OCI-LY1 (cell line): Measurements from ENCODE around the gene IFNLR1.

ENCODE experiments used
- H2AFZ ChIP-seq: fragments of 200-600 bp; sonication (generic), shearing (Covaris generic); 2 replicates; pipeline ENCODE4 v1.6.0; 2014; ENCODE audit warnings: antibody characterized with exemption, mild to moderate bottlenecking, low read length
- H3F3A ChIP-seq: fragments of 200-600 bp; sonication (generic), shearing (Covaris generic); 2 replicates; pipeline ENCODE4 v1.6.0; 2014; ENCODE audit warnings: mild to moderate bottlenecking, antibody characterized with exemption, low read length, moderate library complexity; ENCODE audit not compliant: insufficient read depth
- H3K27ac ChIP-seq: fragments of 200-600 bp; sonication (generic); 2 replicates; pipeline ENCODE4 v1.5.1; 2014; ENCODE audit warnings: low read length, mixed run types, mild to moderate bottlenecking, low read depth; ENCODE audit not compliant: poor library complexity, severe bottlenecking
- H3K27me3 ChIP-seq: fragments of 200-600 bp; sonication (generic); 2 replicates; pipeline ENCODE4 v1.6.0; 2014; ENCODE audit warnings: antibody characterized with exemption, mild to moderate bottlenecking, low read length, moderate library complexity; ENCODE audit not compliant: insufficient read depth
- H3K36me3 ChIP-seq: fragments of 200-600 bp; sonication (generic); 2 replicates; pipeline ENCODE4 v1.6.1; 2014; ENCODE audit warnings: mild to moderate bottlenecking, antibody characterized with exemption, low read length, moderate library complexity, mixed read lengths; ENCODE audit not compliant: insufficient read depth
- H3K4me1 ChIP-seq: fragments of 200-600 bp; sonication (generic); 2 replicates; pipeline ENCODE4 v1.5.1; 2014; ENCODE audit warnings: mild to moderate bottlenecking, low read length, moderate library complexity; ENCODE audit not compliant: insufficient read depth, severe bottlenecking
- H3K4me2 ChIP-seq: fragments of 200-600 bp; sonication (generic), shearing (Covaris generic); 2 replicates; pipeline ENCODE4 v1.6.1; 2014; ENCODE audit warnings: low read length
- H3K4me3 ChIP-seq: fragments of 200-600 bp; sonication (generic); 2 replicates; pipeline ENCODE4 v1.5.1; 2014; ENCODE audit warnings: low read length, low read depth, mild to moderate bottlenecking, mixed read lengths; ENCODE audit not compliant: poor library complexity, severe bottlenecking
- H3K79me2 ChIP-seq: fragments of 200-600 bp; shearing (Covaris generic); 2 replicates; pipeline ENCODE4 v1.6.1; 2016; ENCODE audit warnings: mixed run types, low read length, mixed read lengths; ENCODE audit not compliant: insufficient read depth
- H3K9ac ChIP-seq: fragments of 200-600 bp; sonication (generic), shearing (Covaris generic); 2 replicates; pipeline ENCODE4 v1.6.1; 2014; ENCODE audit warnings: mild to moderate bottlenecking, low read length, mixed read lengths
- H3K9me2 ChIP-seq: fragments of 200-600 bp; sonication (generic), shearing (Covaris generic); 2 replicates; pipeline ENCODE4 v1.6.1; 2014; ENCODE audit warnings: low read depth, mild to moderate bottlenecking, low read length, mixed read lengths
- H3K9me3 ChIP-seq: fragments of 200-600 bp; shearing (Covaris generic); 2 replicates; pipeline ENCODE4 v1.6.1; 2014; ENCODE audit warnings: low read length, mixed read lengths
- H4K20me1 ChIP-seq: fragments of 200-600 bp; sonication (generic), shearing (Covaris generic); 2 replicates; pipeline ENCODE4 v1.6.0; 2016; ENCODE audit warnings: mild to moderate bottlenecking, low read length; ENCODE audit not compliant: insufficient read depth
- EZH2 ChIP-seq: fragments of 200-600 bp; sonication (generic), shearing (Covaris generic); IDR thresholded peaks from 2 replicates; pipeline ENCODE4 v1.8.0; 2017; ENCODE audit warnings: borderline replicate concordance, mixed run types, mild to moderate bottlenecking, antibody characterized with exemption, low read length, moderate library complexity, mixed read lengths
- TF ChIP-seq, protein P1 (sequence below): fragments of 200-600 bp; sonication (generic), shearing (Covaris generic); IDR thresholded peaks from 2 replicates; pipeline ENCODE4 v1.5.1; 2017; ENCODE audit warnings: mild to moderate bottlenecking, antibody characterized with exemption, low read length, moderate library complexity, mixed read lengths

IFNLR1 gene

DNA sequence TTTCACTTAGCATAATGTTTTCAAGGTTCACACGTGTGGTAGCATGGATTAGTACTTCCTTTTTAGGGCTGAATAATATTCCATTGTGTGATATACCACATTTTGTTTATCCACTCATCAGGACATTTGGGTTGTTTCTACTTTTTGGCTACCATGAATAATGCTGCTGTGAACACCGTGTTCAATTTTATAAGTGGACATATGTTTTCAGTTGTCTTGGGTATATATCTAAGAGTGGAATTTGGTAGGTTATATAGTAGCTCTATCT is 47.9 kb downstream of the IFNLR1 start:
- no peaks in the 10 kb centered on the region for H3F3A ChIP-seq
- no peaks in the 10 kb centered on the region; the same call in 1 of the 2 replicates for H3K9me3 ChIP-seq
- no peak overlapping the region for H3K9ac ChIP-seq
- no peak for TF ChIP-seq EZH2
- TF ChIP-seq, protein P1, sequence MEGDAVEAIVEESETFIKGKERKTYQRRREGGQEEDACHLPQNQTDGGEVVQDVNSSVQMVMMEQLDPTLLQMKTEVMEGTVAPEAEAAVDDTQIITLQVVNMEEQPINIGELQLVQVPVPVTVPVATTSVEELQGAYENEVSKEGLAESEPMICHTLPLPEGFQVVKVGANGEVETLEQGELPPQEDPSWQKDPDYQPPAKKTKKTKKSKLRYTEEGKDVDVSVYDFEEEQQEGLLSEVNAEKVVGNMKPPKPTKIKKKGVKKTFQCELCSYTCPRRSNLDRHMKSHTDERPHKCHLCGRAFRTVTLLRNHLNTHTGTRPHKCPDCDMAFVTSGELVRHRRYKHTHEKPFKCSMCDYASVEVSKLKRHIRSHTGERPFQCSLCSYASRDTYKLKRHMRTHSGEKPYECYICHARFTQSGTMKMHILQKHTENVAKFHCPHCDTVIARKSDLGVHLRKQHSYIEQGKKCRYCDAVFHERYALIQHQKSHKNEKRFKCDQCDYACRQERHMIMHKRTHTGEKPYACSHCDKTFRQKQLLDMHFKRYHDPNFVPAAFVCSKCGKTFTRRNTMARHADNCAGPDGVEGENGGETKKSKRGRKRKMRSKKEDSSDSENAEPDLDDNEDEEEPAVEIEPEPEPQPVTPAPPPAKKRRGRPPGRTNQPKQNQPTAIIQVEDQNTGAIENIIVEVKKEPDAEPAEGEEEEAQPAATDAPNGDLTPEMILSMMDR: no peak
- no peaks in the 10 kb centered on the region for H3K36me3 ChIP-seq
- H3K4me3 ChIP-seq: no peak overlapping the region
- H4K20me1 ChIP-seq: no peaks in the 10 kb centered on the region
- no peaks in the 10 kb centered on the region for H3K9me2 ChIP-seq
- H3K27ac ChIP-seq: no peak overlapping the region
- H3K4me1 ChIP-seq: peaks cover 6% of the 10 kb centered on the region
- no peak overlapping the region for H2AFZ ChIP-seq
- H3K79me2 ChIP-seq: no peaks in the 10 kb centered on the region
- H3K4me2 ChIP-seq: no peak overlapping the region
- H3K27me3 ChIP-seq: peaks cover 4% of the 10 kb centered on the region

DNA sequence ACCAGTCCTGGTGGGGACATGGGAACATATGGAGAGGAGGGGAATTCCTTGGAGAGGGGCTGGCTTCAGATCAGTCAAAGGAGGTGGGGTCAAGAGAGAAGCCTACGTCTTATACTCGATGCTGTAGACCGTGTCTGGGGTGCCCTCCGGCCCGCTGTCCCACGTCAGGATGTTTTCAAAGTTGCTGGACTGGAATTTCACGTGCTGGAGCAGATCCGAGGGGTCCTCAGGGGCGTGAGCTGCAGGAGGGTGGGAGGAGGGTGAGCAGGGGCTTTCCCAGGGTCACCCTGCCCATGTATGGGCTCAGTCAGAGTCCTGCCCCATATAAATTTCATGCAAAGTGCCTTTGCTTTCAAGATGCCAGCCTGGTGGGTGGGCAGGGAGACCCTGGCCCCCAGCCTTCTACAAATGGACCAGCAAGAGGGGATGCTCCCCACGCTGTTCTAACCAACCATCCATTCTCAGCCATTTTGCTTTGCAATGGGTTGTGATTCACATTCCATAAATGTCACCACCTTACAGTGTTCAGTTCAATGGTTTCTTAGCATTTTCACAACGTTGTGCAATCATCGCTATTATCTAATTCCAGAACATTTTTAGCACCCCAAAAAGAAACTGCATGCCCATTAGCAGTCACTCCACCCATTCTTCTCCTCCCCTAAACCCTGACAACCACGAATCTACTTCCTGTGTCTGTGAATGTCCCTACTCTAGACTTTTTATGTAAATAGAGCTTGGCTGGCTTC is 48.4 kb downstream of the IFNLR1 start:
- H3K9ac ChIP-seq: no peak overlapping the region
- no peak overlapping the region for H2AFZ ChIP-seq
- no peaks in the 10 kb centered on the region for H3F3A ChIP-seq
- H3K4me3 ChIP-seq: no peak overlapping the region
- no peak overlapping the region for H3K27ac ChIP-seq
- H3K4me1 ChIP-seq: peaks cover 6% of the 10 kb centered on the region
- peaks cover 4% of the 10 kb centered on the region for H3K27me3 ChIP-seq
- no peaks in the 10 kb centered on the region for H3K9me2 ChIP-seq
- H3K4me2 ChIP-seq: no peak overlapping the region
- H3K36me3 ChIP-seq: no peaks in the 10 kb centered on the region
- no peaks in the 10 kb centered on the region for H3K79me2 ChIP-seq
- H4K20me1 ChIP-seq: no peaks in the 10 kb centered on the region
- TF ChIP-seq, protein P1: no peak
- TF ChIP-seq EZH2: no peak
- H3K9me3 ChIP-seq: no peaks in the 10 kb centered on the region; the same call in 1 of the 2 replicates

DNA sequence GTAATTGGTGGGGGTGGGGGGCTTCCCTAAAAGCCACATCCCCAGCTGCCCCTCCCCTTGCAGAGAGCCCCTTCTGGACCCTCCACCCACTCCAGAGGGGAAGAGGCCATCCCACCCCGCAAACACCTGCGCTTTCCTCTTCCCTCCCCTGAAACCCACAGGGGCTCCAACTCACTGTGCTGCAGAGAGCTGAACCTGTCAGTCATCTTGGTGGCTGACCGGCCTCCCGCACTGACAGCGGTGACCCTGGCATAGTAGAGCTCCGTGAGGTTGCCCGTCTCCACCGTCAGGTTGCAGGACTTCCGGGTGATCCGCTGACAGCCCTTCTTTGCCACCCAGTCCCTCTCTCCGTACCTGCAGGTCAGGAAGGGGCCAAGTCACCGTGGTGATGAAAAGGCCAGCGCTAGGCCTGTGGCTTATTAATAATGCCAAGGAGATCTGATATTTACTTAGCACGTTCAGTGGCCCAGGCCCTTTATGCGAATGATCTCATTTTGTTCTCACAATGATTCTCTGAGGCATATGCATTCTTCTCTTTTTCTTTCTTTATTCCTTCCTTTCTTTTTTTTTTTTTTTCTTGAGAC is 50.0 kb downstream of the IFNLR1 start:
- H4K20me1 ChIP-seq: no peaks in the 10 kb centered on the region
- H3K9me2 ChIP-seq: no peaks in the 10 kb centered on the region
- TF ChIP-seq, protein P1: no peak
- no peak for TF ChIP-seq EZH2
- no peak overlapping the region for H3K9ac ChIP-seq
- no peaks in the 10 kb centered on the region for H3F3A ChIP-seq
- H3K4me3 ChIP-seq: no peak overlapping the region
- no peak overlapping the region for H3K27ac ChIP-seq
- no peaks in the 10 kb centered on the region for H3K4me1 ChIP-seq
- H2AFZ ChIP-seq: no peak overlapping the region
- no peaks in the 10 kb centered on the region for H3K36me3 ChIP-seq
- no peaks in the 10 kb centered on the region; the same call in 1 of the 2 replicates for H3K9me3 ChIP-seq
- H3K79me2 ChIP-seq: no peaks in the 10 kb centered on the region
- no peak overlapping the region for H3K4me2 ChIP-seq
- H3K27me3 ChIP-seq: peaks cover 4% of the 10 kb centered on the region
